GM21576 (cell line): ENCODE results near the gene ADGRB2.

Experiments used
- ATAC-seq: cut with Tn5 transposase; IDR thresholded peaks from one replicate; pipeline ENCODE4 v1.9.1; 2021; ENCODE audit warnings: mild to moderate bottlenecking, moderate library complexity; ENCODE audit not compliant: unreplicated experiment

Gene ADGRB2, protein sequence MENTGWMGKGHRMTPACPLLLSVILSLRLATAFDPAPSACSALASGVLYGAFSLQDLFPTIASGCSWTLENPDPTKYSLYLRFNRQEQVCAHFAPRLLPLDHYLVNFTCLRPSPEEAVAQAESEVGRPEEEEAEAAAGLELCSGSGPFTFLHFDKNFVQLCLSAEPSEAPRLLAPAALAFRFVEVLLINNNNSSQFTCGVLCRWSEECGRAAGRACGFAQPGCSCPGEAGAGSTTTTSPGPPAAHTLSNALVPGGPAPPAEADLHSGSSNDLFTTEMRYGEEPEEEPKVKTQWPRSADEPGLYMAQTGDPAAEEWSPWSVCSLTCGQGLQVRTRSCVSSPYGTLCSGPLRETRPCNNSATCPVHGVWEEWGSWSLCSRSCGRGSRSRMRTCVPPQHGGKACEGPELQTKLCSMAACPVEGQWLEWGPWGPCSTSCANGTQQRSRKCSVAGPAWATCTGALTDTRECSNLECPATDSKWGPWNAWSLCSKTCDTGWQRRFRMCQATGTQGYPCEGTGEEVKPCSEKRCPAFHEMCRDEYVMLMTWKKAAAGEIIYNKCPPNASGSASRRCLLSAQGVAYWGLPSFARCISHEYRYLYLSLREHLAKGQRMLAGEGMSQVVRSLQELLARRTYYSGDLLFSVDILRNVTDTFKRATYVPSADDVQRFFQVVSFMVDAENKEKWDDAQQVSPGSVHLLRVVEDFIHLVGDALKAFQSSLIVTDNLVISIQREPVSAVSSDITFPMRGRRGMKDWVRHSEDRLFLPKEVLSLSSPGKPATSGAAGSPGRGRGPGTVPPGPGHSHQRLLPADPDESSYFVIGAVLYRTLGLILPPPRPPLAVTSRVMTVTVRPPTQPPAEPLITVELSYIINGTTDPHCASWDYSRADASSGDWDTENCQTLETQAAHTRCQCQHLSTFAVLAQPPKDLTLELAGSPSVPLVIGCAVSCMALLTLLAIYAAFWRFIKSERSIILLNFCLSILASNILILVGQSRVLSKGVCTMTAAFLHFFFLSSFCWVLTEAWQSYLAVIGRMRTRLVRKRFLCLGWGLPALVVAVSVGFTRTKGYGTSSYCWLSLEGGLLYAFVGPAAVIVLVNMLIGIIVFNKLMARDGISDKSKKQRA (N-terminal part only)

DNA sequence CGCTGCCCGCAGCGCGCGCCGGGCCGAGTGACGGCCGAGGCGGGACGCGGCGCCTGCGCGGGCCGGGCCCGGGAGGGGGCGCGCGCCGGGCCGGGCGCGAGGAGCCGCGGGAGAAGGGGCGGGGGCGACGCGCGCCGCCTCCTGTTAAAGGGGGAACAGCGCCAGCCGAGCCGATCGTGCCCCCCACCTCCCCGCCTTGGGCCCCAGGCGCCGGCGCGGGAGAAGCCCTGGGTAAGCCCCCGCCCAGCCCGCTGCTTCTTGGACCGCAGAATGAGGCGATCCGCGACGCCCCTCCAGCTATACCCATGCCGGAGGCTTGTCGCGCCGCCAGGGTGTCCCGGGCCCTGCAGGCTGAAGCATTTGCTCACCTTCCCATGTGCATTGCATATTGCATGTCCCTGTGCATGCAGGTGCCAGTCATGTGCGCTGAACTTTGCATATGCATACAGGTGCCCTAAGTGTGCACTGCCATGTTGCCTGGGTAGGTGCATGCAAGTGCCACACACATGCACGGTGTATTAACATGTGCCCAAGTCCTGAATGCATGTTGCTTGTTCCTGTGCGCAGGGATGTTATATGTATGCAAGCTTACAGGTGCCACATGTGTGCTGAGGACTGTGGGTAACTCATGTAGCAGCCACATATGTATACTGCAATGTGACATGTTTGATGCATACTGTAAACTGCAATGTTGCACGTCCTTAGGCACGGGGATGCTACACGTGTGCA, at the start of gene ADGRB2:
Gene ADGRB2, minus strand, starts transcription at position 29 of the 729 bp plus-strand sequence. CDS start 7,119 bp downstream, outside the sequence.
- ATAC-seq = no peak

DNA sequence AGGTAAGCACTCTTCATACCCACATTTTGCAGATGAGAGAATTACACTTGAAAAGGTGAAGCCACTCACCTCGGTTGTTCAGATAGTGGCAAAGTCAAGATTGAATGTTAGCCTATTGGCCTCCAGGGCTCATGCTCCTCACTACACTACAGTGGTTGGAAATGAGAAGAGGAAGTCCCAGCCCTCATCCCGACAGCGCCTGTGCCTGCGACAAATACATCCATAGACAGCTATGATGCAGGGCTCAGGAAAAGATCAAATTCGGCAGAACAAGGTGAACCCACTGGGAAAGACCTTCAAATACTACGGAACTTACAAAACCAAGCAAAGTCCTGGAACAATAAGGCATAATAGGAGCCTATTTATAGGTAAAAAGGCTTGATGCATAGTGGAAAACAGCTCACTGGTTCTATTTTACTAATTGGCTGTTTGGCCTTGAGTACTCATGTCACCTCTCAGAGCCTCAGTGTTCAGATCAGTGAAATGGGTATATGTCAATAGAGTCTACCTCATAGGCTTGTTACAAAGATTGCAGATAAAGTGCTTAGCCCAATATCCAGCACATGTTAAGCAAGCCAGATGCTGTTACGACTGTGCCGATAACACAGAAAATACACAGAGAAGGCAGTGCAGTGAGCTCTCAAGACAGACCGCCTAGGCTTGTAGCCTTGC, 48.2 kb upstream of the ADGRB2 start:
- ATAC-seq = no peak

DNA sequence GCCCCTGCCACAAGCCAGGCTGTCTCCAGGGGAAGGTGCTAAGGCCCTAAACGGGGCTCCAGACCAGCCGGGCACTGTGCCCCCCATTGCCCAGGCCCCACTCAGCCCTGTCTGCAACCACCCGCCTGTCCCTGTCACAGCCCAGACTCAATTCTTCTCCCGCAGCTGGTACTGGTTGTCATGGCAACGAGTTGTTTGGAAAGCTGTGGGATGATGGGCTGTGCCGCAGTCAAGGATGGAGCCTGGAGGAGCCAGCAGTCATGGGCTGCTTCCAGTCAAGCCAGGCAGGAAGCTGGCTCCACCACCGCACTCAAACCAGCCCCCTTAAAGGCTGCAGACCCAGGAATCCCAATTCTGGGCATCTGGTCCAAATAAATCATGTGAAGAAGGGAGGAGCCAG, 47.5 kb upstream of the ADGRB2 start:
- ATAC-seq = no peak

DNA sequence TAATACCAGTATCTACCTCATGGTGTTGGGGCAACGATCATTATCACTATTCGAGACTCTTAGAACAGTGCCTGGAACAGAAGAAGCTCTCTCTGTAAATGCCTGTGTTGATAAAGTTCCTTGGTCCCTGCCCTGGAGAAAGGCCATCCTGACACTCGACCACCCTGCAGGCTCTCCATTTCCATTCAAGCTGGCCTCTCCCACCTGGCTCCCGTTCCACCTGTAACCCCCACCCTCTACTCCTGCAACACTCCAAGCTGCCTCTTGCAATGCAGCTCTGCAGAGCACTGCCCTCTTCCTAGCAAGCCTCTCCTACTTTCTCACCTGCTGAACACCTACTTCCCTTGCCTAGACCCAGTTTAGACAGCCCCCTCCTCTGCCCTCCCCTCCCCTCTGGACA, 45.6 kb upstream of the ADGRB2 start:
- ATAC-seq = no peak

DNA sequence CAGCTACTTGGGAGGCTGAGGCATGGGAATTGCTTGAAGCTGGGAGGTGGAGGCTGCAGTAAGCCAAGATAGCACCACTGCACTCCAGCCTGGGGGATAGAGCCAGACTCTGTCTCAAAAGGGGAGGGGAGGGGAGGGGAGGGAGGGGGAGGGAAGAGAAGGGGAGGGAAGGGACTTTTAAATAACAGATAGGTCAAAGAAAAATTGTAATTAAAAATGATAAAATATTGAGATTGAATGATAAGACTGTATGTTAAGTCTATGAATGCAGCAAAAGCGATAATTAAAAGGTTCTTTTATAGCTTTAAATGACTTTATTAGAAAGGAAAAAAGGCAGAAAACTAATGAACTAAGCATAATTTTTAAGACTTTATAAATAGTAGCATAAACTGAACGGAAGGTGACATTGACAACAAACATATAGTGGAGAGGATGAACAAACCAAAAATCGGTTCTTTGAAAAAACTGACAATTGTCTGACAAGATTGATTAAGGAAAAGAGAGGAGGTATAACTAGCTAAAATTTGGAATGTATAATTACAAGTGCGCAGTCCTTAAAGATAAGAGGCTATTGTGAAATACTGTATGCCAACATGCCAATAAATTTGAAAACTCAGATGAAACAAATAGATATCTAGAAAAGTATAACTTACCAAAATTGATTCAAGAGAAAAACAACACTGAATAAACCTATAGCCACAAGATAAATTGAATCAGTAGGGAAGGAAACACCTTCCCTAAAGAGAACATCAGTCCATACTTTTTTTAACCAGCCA, 43.3 kb upstream of the ADGRB2 start:
- no peak for ATAC-seq

DNA sequence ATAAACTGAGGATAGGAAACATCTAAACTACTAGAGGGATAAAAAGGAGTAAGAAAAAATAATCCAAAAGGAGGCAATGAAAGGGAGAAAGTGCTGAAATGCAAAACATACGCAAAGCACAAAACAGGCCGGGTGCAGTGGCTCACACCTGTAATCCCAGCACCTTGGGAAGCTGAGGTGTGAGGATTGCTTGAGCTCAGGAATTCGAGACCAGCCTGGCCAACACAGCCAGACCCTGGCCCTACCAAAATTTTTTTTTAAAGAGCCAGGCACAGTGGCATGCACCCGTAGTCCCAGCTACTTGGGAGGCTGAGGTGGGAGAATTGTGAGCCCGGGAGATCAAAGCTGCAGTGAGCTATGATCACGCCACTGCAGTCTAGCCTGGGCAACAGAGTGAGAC, 41.2 kb upstream of the ADGRB2 start:
- no peak for ATAC-seq

DNA sequence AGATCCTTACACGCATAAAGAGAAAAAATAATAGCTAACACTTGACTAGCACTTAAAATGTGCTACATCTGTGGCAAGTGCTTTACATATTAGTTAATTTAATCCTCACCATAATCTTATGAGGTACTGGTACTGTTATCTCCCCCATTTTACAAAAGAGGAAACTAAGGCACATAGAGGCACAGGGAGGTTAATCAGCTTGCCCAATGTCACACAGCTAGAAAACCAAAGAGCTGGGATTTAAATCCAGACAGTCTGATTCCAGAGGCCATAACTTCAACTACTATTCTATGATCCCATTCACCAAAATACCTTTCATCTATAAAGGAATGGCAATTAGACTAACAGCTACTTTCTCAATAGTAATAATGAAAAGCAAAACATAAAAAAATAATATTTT, 40.0 kb upstream of the ADGRB2 start:
- ATAC-seq = no peak

DNA sequence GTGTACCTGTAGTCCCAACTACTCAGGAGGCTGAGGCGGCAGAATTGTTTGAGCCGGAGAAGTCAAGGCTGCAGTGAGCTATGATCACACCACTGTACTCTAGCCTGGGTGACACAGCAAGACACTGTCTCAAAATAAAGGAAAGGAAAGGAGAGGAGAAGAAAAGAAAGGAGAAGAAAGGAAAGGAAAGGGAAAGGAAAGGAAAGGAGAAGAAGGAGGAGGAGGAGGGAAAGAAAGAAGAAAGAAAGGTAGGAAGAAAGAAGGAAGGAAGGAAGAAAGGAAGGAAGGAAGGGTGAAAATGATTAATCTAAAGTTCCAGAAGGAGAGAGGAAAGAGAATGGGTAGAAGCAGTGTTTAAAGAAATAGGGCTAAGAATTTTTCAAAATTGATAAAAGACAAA, 39.5 kb upstream of the ADGRB2 start:
- ATAC-seq = no peak

DNA sequence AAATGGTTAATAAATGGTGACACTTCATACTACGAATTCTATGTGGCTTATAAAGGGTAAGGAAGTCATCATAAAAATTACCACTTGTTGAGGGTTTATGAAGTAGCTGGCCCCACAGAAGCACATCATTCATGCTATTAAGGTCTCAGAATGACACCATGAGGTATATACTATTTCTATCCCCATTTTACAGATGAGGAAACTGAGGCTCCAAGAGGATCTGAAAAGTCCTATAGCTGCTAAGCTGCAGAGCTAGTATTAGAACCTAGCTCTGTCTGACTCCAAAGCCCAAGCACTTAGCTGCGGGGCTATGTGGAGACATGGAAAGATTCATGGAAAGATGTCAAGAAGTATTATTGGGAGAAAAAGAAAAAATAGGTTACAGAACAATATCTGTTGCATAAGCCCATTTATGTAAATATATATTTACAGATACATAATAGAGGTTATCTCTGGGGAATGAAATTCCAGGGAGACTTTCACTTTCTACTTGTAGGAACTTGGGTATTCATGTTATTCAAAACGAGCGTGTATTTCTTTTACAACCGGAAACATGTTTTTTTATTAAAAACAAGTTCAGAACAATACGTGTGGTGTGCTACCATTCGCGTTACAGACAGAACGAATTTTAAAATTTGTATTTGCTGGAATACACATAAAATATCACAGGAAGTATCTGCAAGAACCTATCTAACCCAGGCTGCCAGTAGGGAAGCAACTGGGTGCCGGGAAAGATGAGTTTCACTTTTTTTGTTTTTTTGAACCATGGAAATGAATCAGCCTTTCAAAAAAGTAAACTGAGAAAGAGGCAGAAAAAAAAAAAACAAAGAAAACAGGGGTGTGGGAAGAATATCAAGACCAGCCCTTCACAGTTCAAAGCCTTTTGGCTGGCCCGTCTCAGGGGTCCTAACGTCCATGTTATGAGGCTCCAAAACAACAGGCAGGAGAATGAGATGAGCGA, 38.3 kb upstream of the ADGRB2 start:
- no peak for ATAC-seq

DNA sequence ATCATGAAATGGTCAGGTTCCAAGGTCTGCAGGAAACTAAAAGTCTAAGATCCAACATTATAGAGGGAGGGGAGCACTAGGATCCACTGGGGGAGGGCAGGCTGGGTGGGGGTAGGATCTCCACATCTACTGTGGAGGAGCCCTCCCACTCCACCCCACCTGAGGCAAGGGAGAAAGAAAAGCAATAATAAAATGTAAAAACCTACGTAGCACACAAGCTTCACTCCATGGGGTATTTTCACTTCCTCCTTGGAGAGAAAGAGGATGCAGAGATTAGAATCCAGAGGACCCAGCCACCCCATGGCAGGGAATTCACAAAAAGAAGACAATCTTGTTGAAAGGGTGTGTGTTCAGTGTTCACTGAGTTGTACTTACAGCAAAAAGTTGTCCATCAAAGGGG, 37.3 kb upstream of the ADGRB2 start:
- no peak for ATAC-seq

DNA sequence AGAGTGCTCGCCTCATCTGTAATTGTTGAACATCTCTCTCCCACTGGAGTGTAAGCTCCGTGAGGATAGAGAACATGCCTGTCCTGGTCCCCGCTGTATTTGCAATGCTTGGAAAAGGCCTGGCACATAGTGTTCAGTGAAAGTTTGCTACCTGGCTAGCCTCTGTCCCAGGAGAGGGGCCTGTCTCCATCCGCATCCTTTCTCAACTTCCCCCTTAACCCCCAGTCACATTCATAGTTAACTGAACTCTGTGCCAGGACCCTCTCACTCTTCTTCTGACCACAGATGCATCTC, 36.5 kb upstream of the ADGRB2 start:
- ATAC-seq = no peak

DNA sequence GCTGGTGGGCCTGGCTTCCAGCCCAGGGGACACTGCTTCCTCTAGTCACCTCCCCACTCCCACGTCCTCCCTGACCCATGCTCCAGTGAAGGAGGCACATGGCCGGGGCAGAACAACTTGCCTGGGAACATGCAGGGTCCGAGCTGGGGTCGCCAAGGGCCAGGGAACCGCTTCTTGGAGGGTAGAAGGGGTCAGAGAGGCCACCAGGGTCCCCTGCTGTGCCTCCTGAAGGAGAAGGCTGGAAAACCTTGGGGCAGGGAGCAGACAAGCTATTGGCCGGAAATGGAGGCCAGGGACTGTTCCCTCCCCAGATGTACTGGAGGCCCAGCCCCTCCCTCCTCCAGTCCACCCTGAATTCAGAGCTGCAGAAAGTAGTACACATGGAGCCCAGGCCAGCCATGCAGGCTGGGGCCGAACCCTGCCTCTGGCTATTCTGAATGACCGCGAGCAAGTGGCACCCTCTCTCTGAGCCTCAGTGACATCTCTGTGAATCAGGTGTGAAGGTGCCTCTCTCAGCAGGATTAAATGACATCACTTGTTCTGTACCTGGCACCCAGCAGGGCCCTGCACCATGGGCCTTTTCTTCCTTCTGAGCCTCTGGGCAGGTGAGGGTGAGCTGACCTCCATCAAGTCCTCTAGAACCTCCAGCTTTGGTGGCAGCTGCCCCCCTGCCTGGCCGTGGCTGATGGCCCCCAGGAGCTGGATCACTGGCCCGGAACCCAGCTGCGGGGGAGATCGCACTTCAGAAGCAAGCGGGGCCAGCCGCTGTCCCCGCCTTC, 35.9 kb upstream of the ADGRB2 start:
- ATAC-seq = no peak

DNA sequence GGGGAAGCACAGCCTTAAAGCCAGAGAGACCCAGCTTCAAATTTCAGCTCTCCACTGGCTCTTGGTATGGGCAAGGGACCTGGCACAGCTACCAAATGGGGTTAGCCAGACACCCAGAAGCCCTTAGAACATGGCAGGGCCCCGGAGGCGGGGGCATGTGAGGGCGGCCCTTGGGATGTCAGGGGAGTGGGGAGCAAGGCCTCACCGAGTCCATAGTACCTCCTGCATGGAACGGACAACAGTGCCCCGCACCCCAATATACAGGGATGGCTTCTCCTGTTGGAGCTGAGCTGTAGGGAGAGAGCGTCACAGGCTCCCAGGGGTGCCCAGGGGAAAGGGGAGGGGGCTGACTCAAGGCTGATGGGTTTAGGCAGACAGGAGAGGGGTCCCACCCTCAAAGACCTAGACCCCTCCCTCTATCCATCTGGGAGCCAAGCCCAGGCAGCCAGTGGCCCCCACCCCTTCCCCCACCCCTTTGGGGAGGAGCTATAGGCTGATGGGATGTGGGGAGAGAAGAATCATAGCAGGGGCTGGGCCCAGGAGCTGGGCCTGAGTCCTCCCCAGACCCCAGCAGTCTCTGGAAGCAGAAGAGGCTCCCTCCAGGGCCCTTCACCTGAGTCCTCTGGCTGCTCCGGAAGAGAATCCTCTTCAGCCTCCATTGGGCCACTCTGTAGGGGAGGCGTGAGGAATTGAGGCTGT, 35.2 kb upstream of the ADGRB2 start:
- ATAC-seq = no peak

DNA sequence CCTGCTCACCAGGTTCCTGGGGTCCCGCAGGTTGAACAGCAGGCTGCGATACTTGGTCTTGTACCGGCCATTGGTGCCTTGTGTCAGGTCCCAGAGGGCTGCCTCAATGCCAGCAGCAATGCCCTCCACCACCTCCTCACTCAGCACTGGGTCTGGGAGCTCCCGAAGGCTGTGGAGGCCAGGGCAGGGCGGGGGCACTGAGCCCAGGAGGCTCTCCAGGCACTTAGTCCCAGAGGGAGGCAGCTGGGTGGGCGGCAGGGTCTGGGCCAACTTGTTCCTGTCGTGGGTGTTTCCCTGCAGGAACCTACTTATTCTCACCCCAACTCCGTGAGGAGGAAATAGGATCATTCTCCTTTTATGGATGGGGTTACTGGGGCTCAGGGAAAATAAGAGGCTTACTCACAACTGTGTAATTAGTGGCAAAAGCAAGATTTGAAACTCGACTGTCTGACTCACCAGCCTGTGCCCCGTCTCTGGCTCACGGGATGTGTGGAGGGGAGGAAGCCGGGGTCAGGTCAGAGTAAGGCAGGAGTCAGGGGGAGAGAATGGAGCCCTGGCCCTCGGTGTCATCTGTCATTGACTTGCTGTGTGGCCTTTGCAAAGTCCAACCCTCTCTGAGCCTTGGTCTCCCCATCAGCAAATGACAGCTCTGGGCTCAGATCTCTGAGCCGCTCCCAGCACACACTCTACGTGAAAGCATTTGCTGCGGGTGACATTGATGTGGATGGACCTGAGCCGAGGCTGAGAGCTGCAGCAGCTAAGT, 34.5 kb upstream of the ADGRB2 start:
- no peak for ATAC-seq

DNA sequence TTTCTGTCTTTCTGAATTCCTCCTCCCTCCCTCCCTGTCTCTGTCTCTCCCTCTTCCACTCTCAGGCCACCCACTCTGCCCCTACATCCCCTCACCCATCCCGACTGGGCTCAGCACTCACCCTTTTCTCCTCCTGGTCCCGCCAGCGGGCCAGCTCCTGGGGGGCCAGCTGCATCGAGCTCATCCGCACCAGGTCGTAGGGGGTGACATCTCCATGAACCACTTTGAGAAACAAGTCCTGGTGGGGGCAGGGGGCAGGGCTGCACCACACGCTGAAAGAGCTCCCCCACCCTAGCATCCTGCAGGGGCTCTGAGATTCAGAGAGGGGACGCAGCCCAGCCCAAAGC, 33.9 kb upstream of the ADGRB2 start:
- ATAC-seq = no peak

DNA sequence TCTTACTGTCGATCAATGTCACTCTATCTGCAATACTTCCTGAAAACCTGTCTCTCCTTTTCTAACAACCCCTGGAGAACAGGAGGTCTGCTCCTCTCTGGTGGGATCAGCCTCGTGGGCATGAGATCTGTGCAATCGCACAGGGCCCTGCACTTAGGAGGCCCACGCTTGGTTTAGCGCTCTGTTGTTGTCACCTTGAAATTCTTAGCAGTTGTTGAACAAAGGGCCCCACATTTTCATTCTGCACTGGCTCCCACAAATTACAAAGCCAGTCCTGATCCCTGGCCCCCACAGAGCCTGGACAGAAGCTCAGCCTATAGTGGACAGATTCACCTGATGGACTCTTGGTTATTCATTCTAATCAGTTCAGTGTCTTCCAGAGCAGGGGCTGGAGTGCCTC, 33.1 kb upstream of the ADGRB2 start:
- no peak for ATAC-seq

DNA sequence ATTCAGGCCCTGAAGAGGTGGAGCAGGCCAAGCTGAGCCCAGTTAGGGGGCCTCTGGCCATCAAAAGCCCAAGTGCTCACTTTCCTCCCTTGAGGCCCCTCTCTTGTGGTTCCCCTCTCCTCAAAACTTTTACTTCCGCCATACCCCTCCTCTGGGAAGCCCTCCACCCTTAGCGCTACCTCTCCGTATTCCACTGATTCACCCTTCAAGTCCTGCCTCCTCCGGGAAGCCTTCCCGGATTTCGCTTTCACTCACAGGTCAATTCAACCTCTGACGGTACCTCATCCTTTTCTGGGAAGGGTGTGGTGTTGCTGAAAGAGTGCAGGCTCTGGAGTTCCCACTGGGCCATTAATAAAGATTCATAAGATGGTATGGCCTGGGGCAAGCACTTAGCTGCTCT, 32.6 kb upstream of the ADGRB2 start:
- no peak for ATAC-seq
